Measurements from ENCODE around the gene TAP1. TPM values are rescaled to one million over a fixed set of nuclear protein-coding genes. Genes with fewer than 3 reads are reported as not detected.

Gene TAP1
- total RNA-seq, 1 donor from 2014 or later, result 28.2 TPM

DNA sequence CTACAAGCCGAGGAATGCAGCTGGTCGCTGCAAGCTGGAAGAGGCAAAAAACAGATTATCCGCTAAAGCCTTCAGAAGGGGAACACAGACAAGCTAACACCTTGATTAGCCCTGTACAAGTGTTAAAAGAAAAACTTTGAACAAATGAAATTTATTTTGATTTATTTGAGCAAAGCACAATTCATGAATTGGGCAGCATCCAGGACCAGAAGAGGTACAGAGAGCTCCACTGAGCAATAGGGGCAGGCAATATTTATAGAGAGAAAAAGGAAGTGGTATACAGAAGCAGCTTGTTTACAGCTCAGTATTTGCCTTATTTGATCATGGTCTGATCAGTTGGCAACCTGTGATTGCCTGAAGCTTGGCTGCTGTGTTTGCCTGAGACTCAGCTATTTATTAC, 54.3 kb downstream of the TAP1 start:
- H3K27me3 ChIP-seq (ENCODE audit: control insufficient read depth, insufficient read depth, low read length), result no peaks in the 10 kb centered on the region

DNA sequence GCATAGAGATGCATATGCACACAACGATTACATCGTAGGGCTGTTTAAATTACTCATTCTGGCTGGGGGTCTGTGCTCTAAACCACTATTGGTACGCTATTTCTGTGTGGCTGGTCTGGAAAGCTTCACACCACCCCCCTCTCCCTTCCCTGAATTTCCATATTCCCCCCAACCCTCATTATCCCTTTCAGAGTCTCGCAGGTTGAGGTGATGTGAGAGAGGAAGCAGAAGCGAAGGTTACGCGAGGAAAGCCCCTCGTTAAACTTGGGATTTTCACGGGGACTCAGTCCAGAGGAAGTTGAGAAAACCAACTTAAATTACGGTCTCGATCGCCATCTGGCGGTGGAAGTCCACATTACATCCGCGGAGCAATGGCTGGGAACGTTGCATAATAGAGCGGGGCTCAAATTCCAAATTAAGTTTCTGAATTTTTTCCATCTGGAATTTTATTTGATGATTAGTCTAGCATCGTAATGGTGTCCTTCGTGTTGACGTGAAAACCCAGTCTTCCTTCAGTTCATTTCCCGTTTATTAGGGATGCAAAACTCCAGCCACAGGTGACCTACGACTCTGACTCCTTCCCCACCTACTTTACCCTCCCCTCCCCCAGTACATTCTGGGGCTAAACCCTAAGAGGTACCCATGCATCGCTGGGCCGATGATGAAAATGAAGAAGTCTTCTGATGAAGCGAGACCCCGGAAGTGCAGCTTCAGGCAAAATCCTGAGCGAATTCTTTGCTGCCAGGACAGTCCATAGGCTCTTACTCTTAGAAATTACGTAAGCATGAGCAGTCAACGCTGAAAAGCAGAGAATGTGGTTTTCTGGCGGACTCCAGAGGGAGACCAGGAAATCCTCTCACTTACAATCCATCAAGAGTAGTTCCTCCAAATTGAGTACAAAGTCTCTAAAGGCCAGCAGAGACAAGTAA, 56.4 kb downstream of the TAP1 start:
- TF ChIP-seq, protein P1, sequence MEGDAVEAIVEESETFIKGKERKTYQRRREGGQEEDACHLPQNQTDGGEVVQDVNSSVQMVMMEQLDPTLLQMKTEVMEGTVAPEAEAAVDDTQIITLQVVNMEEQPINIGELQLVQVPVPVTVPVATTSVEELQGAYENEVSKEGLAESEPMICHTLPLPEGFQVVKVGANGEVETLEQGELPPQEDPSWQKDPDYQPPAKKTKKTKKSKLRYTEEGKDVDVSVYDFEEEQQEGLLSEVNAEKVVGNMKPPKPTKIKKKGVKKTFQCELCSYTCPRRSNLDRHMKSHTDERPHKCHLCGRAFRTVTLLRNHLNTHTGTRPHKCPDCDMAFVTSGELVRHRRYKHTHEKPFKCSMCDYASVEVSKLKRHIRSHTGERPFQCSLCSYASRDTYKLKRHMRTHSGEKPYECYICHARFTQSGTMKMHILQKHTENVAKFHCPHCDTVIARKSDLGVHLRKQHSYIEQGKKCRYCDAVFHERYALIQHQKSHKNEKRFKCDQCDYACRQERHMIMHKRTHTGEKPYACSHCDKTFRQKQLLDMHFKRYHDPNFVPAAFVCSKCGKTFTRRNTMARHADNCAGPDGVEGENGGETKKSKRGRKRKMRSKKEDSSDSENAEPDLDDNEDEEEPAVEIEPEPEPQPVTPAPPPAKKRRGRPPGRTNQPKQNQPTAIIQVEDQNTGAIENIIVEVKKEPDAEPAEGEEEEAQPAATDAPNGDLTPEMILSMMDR (IDR thresholded peaks at IDR 0.05; ENCODE audit: insufficient read depth, low read length, severe bottlenecking), result peak; percentile 72
- FAIRE-seq (peak; percentile 68), DNase-seq (ENCODE audit: low read depth) (peak; percentile 72)
- peak overlapping the region; percentile 13 for H3K4me3 ChIP-seq (ENCODE audit: low read depth, low read length)
- no peaks in the 10 kb centered on the region for H3K27me3 ChIP-seq (ENCODE audit: control insufficient read depth, insufficient read depth, low read length)
- H3K36me3 ChIP-seq (ENCODE audit: control insufficient read depth, insufficient read depth, low read length), result no peaks in the 10 kb centered on the region

More for the DNA sequence above, 54.3 kb downstream of the TAP1 start:
- DNase-seq (ENCODE audit: low read depth) (no peak), FAIRE-seq (no peak)
- TF ChIP-seq, protein P1 (IDR thresholded peaks at IDR 0.05; ENCODE audit: insufficient read depth, low read length, severe bottlenecking), result no peak
- H3K36me3 ChIP-seq (ENCODE audit: control insufficient read depth, insufficient read depth, low read length), result no peaks in the 10 kb centered on the region
- no peak overlapping the region for H3K4me3 ChIP-seq (ENCODE audit: low read depth, low read length)

Other genes with a start within 250 kb of the TAP1 start
- gene HLA-DQA1, start 216.3 kb downstream of the TAP1 start, total RNA-seq, result not detected in 2 replicates
- 1.4 TPM in 1 of 2 replicates, not detected in the other for gene HLA-DQB1, start 187.0 kb downstream of the TAP1 start, total RNA-seq
- gene HLA-DQA2, start 112.3 kb downstream of the TAP1 start, total RNA-seq, result not detected in 2 replicates
- not detected in 2 replicates for gene HLA-DQB2, start 90.2 kb downstream of the TAP1 start, total RNA-seq
- gene HLA-DOB, start 36.7 kb downstream of the TAP1 start, total RNA-seq, result 0.26 and 3.2 TPM in 2 replicates
- gene TAP2, start 15.0 kb downstream of the TAP1 start, total RNA-seq, result 25.0 and 43.1 TPM in 2 replicates
- 19.5 and 22.9 TPM in 2 replicates for gene PSMB8, start 9.7 kb downstream of the TAP1 start, total RNA-seq
- gene PSMB9, start 488 bp upstream of the TAP1 start, total RNA-seq, result 0.53 and 1.2 TPM in 2 replicates
- gene HLA-DMB, start 87.3 kb upstream of the TAP1 start, total RNA-seq, result 0.26 and 0.38 TPM in 2 replicates
- gene HLA-DMA, start 99.4 kb upstream of the TAP1 start, total RNA-seq, result 0.26 and 2.8 TPM in 2 replicates
- 57.1 and 71.7 TPM in 2 replicates for gene BRD2, start 114.9 kb upstream of the TAP1 start, total RNA-seq
- gene HLA-DOA, start 155.9 kb upstream of the TAP1 start, total RNA-seq, result not detected in 2 replicates
- gene HLA-DPA1, start 219.9 kb upstream of the TAP1 start, total RNA-seq, result 0.26 and 1.1 TPM in 2 replicates
- gene HLA-DPB1, start 222.3 kb upstream of the TAP1 start, total RNA-seq, result 0.53 TPM in 1 of 2 replicates, not detected in the other